ENCODE data around the gene ZNF43.
A peak's percentile ranks its signal among the peaks of the same experiment; 100 is the strongest.
"Not testable (repeated sequence)": the region's sequence is repeated elsewhere in the genome, so short reads cannot be mapped to it uniquely, and the experiment has no call there.

Gene ZNF43

GRCh38 chr19:21808400-21809000 is 27.5 kb downstream of the ZNF43 start:
- not testable (repeated sequence) for DNase-seq (ENCODE audit: low read depth in 2 of 2)

- no peak for DNase-seq (ENCODE audit: low read depth in 2 of 2)
Measured at GRCh38 chr19:21789466-21790085, 46.4 kb downstream of the ZNF43 start.

- no peak for DNase-seq (ENCODE audit: low read depth in 2 of 2)
Measured at GRCh38 chr19:21786936-21787335, 49.0 kb downstream of the ZNF43 start.

DNA sequence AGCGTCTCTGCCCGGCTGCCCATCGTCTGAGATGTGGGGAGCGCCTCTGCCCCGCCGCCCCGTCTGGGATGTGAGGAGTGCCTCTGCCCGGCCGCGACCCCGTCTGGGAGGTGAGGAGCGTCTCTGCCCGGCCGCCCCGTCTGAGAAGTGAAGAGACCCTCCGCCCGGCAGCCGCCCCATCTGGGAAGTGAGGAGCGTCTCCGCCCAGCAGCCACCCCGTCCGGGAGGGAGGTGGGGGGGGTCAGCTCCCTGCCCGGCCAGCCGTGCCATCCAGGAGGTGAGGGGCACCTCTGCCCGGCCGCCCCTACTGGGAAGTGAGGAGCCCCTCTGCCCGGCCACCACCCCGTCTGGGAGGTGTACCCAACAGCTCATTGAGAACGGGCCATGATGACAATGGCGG is 60.2 kb downstream of the ZNF43 start:
- not testable (repeated sequence) for DNase-seq (ENCODE audit: low read depth in 2 of 2)

GRCh38 chr19:21767065-21767800 is 68.7 kb downstream of the ZNF43 start, which contains the start of gene ZNF100:
ZNF100 (minus strand) TSS chr19:21767579; CDS start chr19:21767429, 150 bp downstream.
- DNase-seq (ENCODE audit: low read depth in 2 of 2), result peak; percentile 72 to 75

- not testable (repeated sequence) for DNase-seq (ENCODE audit: low read depth in 2 of 2)
Measured at GRCh38 chr19:21766705-21767064, 69.3 kb downstream of the ZNF43 start.

GRCh38 chr19:21765151-21765550 is 70.8 kb downstream of the ZNF43 start:
- DNase-seq (ENCODE audit: low read depth in 2 of 2), result no peak

GRCh38 chr19:21761547-21761946 is 74.4 kb downstream of the ZNF43 start:
- not testable (repeated sequence) for DNase-seq (ENCODE audit: low read depth in 2 of 2)

DNA sequence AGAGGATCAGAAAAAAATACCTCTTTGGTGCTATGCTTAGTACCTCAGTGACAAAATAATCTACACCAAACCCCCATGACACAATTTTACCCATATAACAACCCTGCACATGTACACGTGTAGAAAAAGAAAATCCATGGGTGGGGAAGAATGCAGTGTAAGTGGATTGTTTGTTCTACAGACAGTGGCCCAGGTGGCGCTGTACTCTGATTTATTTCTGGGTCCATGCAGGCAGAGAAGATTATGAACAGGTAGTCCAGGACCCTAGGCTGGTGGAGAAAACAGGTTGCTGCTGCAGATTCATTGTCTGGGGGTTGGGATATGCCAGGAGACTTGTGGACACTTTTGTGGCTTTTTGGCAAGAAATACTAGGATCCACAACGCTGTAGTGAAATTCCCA is 77.7 kb downstream of the ZNF43 start:
- DNase-seq (ENCODE audit: low read depth in 2 of 2), result no peak

DNA sequence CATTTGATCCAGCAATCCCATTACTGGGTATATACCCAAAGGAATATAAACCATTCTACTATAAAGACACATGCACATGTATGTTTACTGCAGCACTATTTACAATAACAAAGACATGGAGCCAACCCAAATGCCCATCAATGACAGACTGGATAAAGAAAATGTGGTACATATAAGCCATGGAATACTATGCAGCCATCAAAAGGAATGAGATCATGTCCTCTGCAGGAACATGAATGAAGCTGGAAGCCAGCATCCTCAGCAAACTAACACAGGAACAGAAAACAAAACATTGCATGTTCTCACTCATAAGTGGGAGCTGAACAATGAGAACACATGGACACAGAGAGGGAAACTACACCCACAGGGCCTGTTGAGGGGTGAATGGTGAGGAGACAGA is 80.4 kb downstream of the ZNF43 start:
- not testable (repeated sequence) for DNase-seq (ENCODE audit: low read depth in 2 of 2)
